ENCODE results near the gene TAF12.
"Not testable (repeated sequence)": the region's sequence is repeated elsewhere in the genome, so short reads cannot be mapped to it uniquely, and the experiment has no call there.

TAF12 gene

GRCh38 chr1:28582248-28582615 is 60.6 kb downstream of the TAF12 start:
- no peak for DNase-seq (ENCODE audit: low spot score)
- no peak for FAIRE-seq

- FAIRE-seq: no peak
- peak; percentile 99 for DNase-seq (ENCODE audit: low spot score)
Measured at GRCh38 chr1:28581531-28582247, 61.2 kb downstream of the TAF12 start.

GRCh38 chr1:28580722-28581530 is 61.9 kb downstream of the TAF12 start:
- DNase-seq (ENCODE audit: low spot score) (peak; percentile 47), FAIRE-seq (no peak)

GRCh38 chr1:28579401-28579800 is 63.5 kb downstream of the TAF12 start:
- FAIRE-seq: no peak

GRCh38 chr1:28578696-28579218 is 64.1 kb downstream of the TAF12 start:
- FAIRE-seq: no peak
- DNase-seq (ENCODE audit: low spot score): no peak

More at GRCh38 chr1:28579401-28579800, 63.5 kb downstream of the TAF12 start:
- no peak for DNase-seq (ENCODE audit: low spot score)

- no peak for FAIRE-seq
- no peak for DNase-seq (ENCODE audit: low spot score)
Measured at GRCh38 chr1:28577738-28578536, 64.9 kb downstream of the TAF12 start.

- no peak for DNase-seq (ENCODE audit: low spot score)
- FAIRE-seq: no peak
Measured at GRCh38 chr1:28577052-28577678, 65.7 kb downstream of the TAF12 start.

GRCh38 chr1:28573564-28573963 is 69.3 kb downstream of the TAF12 start:
- FAIRE-seq (no peak), DNase-seq (ENCODE audit: low spot score) (no peak)

- not testable (repeated sequence) for FAIRE-seq; DNase-seq (ENCODE audit: low spot score)
Measured at GRCh38 chr1:28572891-28573290, 70.0 kb downstream of the TAF12 start.

- DNase-seq (ENCODE audit: low spot score): no peak
- no peak for FAIRE-seq
Measured at GRCh38 chr1:28571911-28572310, 71.0 kb downstream of the TAF12 start.

- DNase-seq (ENCODE audit: low spot score): no peak
Measured at GRCh38 chr1:28566931-28567330, 75.9 kb downstream of the TAF12 start.

GRCh38 chr1:28565726-28566125 is 77.1 kb downstream of the TAF12 start:
- FAIRE-seq: no peak
- DNase-seq (ENCODE audit: low spot score): no peak

More at GRCh38 chr1:28566931-28567330, 75.9 kb downstream of the TAF12 start:
- no peak for FAIRE-seq

- DNase-seq (ENCODE audit: low spot score) (no peak), FAIRE-seq (no peak)
Measured at GRCh38 chr1:28565040-28565439, 77.8 kb downstream of the TAF12 start.

- no peak for FAIRE-seq
- no peak for DNase-seq (ENCODE audit: low spot score)
Measured at GRCh38 chr1:28564310-28564709, 78.6 kb downstream of the TAF12 start.

- DNase-seq (ENCODE audit: low spot score) (no peak), FAIRE-seq (no peak)
Measured at GRCh38 chr1:28560886-28561285, 82.0 kb downstream of the TAF12 start.
